Measurements from ENCODE around the gene KCTD10.

The KCTD10 gene

GRCh38 chr12:109495012-109495411 is 17.9 kb upstream of the KCTD10 start:
- DNase-seq (ENCODE audit: low read depth in 2 of 2): no peak
- no peak overlapping the region for H3K4me3 ChIP-seq (replicated peaks in 1 of 2; ENCODE audit: low read depth in 2 of 2, low read length in 2 of 2)
- no peak for TF ChIP-seq CTCF (IDR thresholded peaks at IDR 0.05; ENCODE audit: low read depth, low read length)

- DNase-seq (ENCODE audit: low read depth in 2 of 2): no peak
- H3K4me3 ChIP-seq (replicated peaks in 1 of 2; ENCODE audit: low read depth in 2 of 2, low read length in 2 of 2): no peak overlapping the region
- no peak for TF ChIP-seq CTCF (IDR thresholded peaks at IDR 0.05; ENCODE audit: low read depth, low read length)
Measured at GRCh38 chr12:109494348-109494881, 17.3 kb upstream of the KCTD10 start.

GRCh38 chr12:109493938-109494337 is 16.8 kb upstream of the KCTD10 start:
- DNase-seq (ENCODE audit: low read depth in 2 of 2): no peak
- H3K4me3 ChIP-seq (replicated peaks in 1 of 2; ENCODE audit: low read depth in 2 of 2, low read length in 2 of 2): no peak overlapping the region
- no peak for TF ChIP-seq CTCF (IDR thresholded peaks at IDR 0.05; ENCODE audit: low read depth, low read length)

- DNase-seq (ENCODE audit: low read depth in 2 of 2): no peak
- no peak for TF ChIP-seq CTCF (IDR thresholded peaks at IDR 0.05; ENCODE audit: low read depth, low read length)
- no peak overlapping the region for H3K4me3 ChIP-seq (replicated peaks in 1 of 2; ENCODE audit: low read depth in 2 of 2, low read length in 2 of 2)
Measured at GRCh38 chr12:109493090-109493489, 16.0 kb upstream of the KCTD10 start.

- TF ChIP-seq CTCF (IDR thresholded peaks at IDR 0.05; ENCODE audit: low read depth, low read length): no peak
- no peak overlapping the region for H3K4me3 ChIP-seq (replicated peaks in 1 of 2; ENCODE audit: low read depth in 2 of 2, low read length in 2 of 2)
- no peak for DNase-seq (ENCODE audit: low read depth in 2 of 2)
Measured at GRCh38 chr12:109492371-109492770, 15.3 kb upstream of the KCTD10 start.

GRCh38 chr12:109491671-109492070 is 14.6 kb upstream of the KCTD10 start:
- TF ChIP-seq CTCF (IDR thresholded peaks at IDR 0.05; ENCODE audit: low read depth, low read length): no peak
- no peak for DNase-seq (ENCODE audit: low read depth in 2 of 2)
- H3K4me3 ChIP-seq (replicated peaks in 1 of 2; ENCODE audit: low read depth in 2 of 2, low read length in 2 of 2): no peak overlapping the region

GRCh38 chr12:109489955-109490565 is 13.0 kb upstream of the KCTD10 start:
- no peak for TF ChIP-seq CTCF (IDR thresholded peaks at IDR 0.05; ENCODE audit: low read depth, low read length)
- DNase-seq (ENCODE audit: low read depth in 2 of 2): no peak
- H3K4me3 ChIP-seq (replicated peaks in 1 of 2; ENCODE audit: low read depth in 2 of 2, low read length in 2 of 2): no peak overlapping the region
